Measurements from ENCODE around the gene CNTNAP2.
A peak's percentile ranks its signal among the peaks of the same experiment; 100 is the strongest.

The CNTNAP2 gene

GRCh38 chr7:146116521-146117222 lies at the start of gene CNTNAP2:
TSS of gene CNTNAP2 (plus strand) at chr7:146116801. CDS start at chr7:146116877, 76 bp downstream.
- H3K4me3 ChIP-seq (ENCODE audit: low read length): peak within 1 kb of the TSS; percentile 67
- 0 out of 2 replicates have a peak, but pooled peaks cover 3% of the 10 kb centered on the region for H3K4me1 ChIP-seq (ENCODE audit: insufficient read depth, low read length)
- no peak within 1 kb of the TSS for H3K27ac ChIP-seq (ENCODE audit: low read length)
- 0 out of 2 replicates have a peak within 1 kb of the TSS, but pooled peaks have one; percentile 20 for H3K9ac ChIP-seq (ENCODE audit: low read depth, low read length)
- peaks cover 42% of the 10 kb centered on the region for H3K27me3 ChIP-seq (ENCODE audit: insufficient read depth, low read length)
- no peaks in the 10 kb centered on the region for H3K36me3 ChIP-seq (ENCODE audit: insufficient read depth, low read depth, low read length)
- H3K9me3 ChIP-seq (ENCODE audit: insufficient read depth, low read depth, low read length): no peaks in the 10 kb centered on the region

- Histone ChIP-seq H3K9ac (ENCODE audit: low read depth, low read length) (no peak overlapping the region), H3K9me3 (ENCODE audit: insufficient read depth, low read depth, low read length) (no peaks in the 10 kb centered on the region), H3K4me3 (ENCODE audit: low read length) (no peak overlapping the region), H3K27ac (ENCODE audit: low read length) (no peak overlapping the region), H3K27me3 (ENCODE audit: insufficient read depth, low read length) (no peaks in the 10 kb centered on the region), H3K36me3 (ENCODE audit: insufficient read depth, low read depth, low read length) (no peaks in the 10 kb centered on the region), H3K4me1 (ENCODE audit: insufficient read depth, low read length) (no peaks in the 10 kb centered on the region)
Measured at GRCh38 chr7:146067880-146068279, 48.7 kb upstream of the CNTNAP2 start.

- H3K9me3 ChIP-seq (ENCODE audit: insufficient read depth, low read depth, low read length): no peaks in the 10 kb centered on the region
- no peak overlapping the region for H3K4me3 ChIP-seq (ENCODE audit: low read length)
- H3K4me1 ChIP-seq (ENCODE audit: insufficient read depth, low read length): no peaks in the 10 kb centered on the region
- no peak overlapping the region for H3K27ac ChIP-seq (ENCODE audit: low read length)
- no peaks in the 10 kb centered on the region for H3K36me3 ChIP-seq (ENCODE audit: insufficient read depth, low read depth, low read length)
- no peak overlapping the region for H3K9ac ChIP-seq (ENCODE audit: low read depth, low read length)
- no peaks in the 10 kb centered on the region for H3K27me3 ChIP-seq (ENCODE audit: insufficient read depth, low read length)
Measured at GRCh38 chr7:146074195-146074765, 42.3 kb upstream of the CNTNAP2 start.

- no peak overlapping the region for H3K27ac ChIP-seq (ENCODE audit: low read length)
- H3K4me1 ChIP-seq (ENCODE audit: insufficient read depth, low read length): no peaks in the 10 kb centered on the region
- H3K9ac ChIP-seq (ENCODE audit: low read depth, low read length): no peak overlapping the region
- H3K27me3 ChIP-seq (ENCODE audit: insufficient read depth, low read length): no peaks in the 10 kb centered on the region
- H3K4me3 ChIP-seq (ENCODE audit: low read length): no peak overlapping the region
- H3K36me3 ChIP-seq (ENCODE audit: insufficient read depth, low read depth, low read length): no peaks in the 10 kb centered on the region
- H3K9me3 ChIP-seq (ENCODE audit: insufficient read depth, low read depth, low read length): no peaks in the 10 kb centered on the region
Measured at GRCh38 chr7:146076344-146076743, 40.3 kb upstream of the CNTNAP2 start.

GRCh38 chr7:146084086-146084485 lies 32.5 kb upstream of the CNTNAP2 start:
- no peaks in the 10 kb centered on the region for H3K27me3 ChIP-seq (ENCODE audit: insufficient read depth, low read length)
- no peak overlapping the region for H3K9ac ChIP-seq (ENCODE audit: low read depth, low read length)
- no peak overlapping the region for H3K4me3 ChIP-seq (ENCODE audit: low read length)
- H3K27ac ChIP-seq (ENCODE audit: low read length): no peak overlapping the region
- no peaks in the 10 kb centered on the region for H3K9me3 ChIP-seq (ENCODE audit: insufficient read depth, low read depth, low read length)
- no peaks in the 10 kb centered on the region for H3K36me3 ChIP-seq (ENCODE audit: insufficient read depth, low read depth, low read length)
- no peaks in the 10 kb centered on the region for H3K4me1 ChIP-seq (ENCODE audit: insufficient read depth, low read length)

GRCh38 chr7:146090023-146090645 lies 26.5 kb upstream of the CNTNAP2 start:
- Histone ChIP-seq H3K9me3 (ENCODE audit: insufficient read depth, low read depth, low read length) (no peaks in the 10 kb centered on the region), H3K27me3 (ENCODE audit: insufficient read depth, low read length) (no peaks in the 10 kb centered on the region), H3K36me3 (ENCODE audit: insufficient read depth, low read depth, low read length) (no peaks in the 10 kb centered on the region), H3K27ac (ENCODE audit: low read length) (no peak overlapping the region), H3K4me1 (ENCODE audit: insufficient read depth, low read length) (no peaks in the 10 kb centered on the region), H3K4me3 (ENCODE audit: low read length) (no peak overlapping the region), H3K9ac (ENCODE audit: low read depth, low read length) (no peak overlapping the region)

GRCh38 chr7:146094356-146094755 lies 22.2 kb upstream of the CNTNAP2 start:
- Histone ChIP-seq H3K27ac (ENCODE audit: low read length) (no peak overlapping the region), H3K36me3 (ENCODE audit: insufficient read depth, low read depth, low read length) (no peaks in the 10 kb centered on the region), H3K4me1 (ENCODE audit: insufficient read depth, low read length) (no peaks in the 10 kb centered on the region), H3K4me3 (ENCODE audit: low read length) (no peak overlapping the region), H3K9ac (ENCODE audit: low read depth, low read length) (no peak overlapping the region), H3K27me3 (ENCODE audit: insufficient read depth, low read length) (no peaks in the 10 kb centered on the region), H3K9me3 (ENCODE audit: insufficient read depth, low read depth, low read length) (no peaks in the 10 kb centered on the region)

GRCh38 chr7:146096994-146097393 lies 19.6 kb upstream of the CNTNAP2 start:
- no peaks in the 10 kb centered on the region for H3K36me3 ChIP-seq (ENCODE audit: insufficient read depth, low read depth, low read length)
- no peak overlapping the region for H3K9ac ChIP-seq (ENCODE audit: low read depth, low read length)
- no peaks in the 10 kb centered on the region for H3K27me3 ChIP-seq (ENCODE audit: insufficient read depth, low read length)
- no peak overlapping the region for H3K4me3 ChIP-seq (ENCODE audit: low read length)
- no peaks in the 10 kb centered on the region for H3K4me1 ChIP-seq (ENCODE audit: insufficient read depth, low read length)
- H3K9me3 ChIP-seq (ENCODE audit: insufficient read depth, low read depth, low read length): no peaks in the 10 kb centered on the region
- H3K27ac ChIP-seq (ENCODE audit: low read length): no peak overlapping the region

GRCh38 chr7:146106319-146106718 lies 10.3 kb upstream of the CNTNAP2 start:
- no peak overlapping the region for H3K9ac ChIP-seq (ENCODE audit: low read depth, low read length)
- H3K27me3 ChIP-seq (ENCODE audit: insufficient read depth, low read length): no peaks in the 10 kb centered on the region
- H3K4me3 ChIP-seq (ENCODE audit: low read length): no peak overlapping the region
- H3K36me3 ChIP-seq (ENCODE audit: insufficient read depth, low read depth, low read length): no peaks in the 10 kb centered on the region
- no peaks in the 10 kb centered on the region for H3K9me3 ChIP-seq (ENCODE audit: insufficient read depth, low read depth, low read length)
- H3K4me1 ChIP-seq (ENCODE audit: insufficient read depth, low read length): no peaks in the 10 kb centered on the region
- no peak overlapping the region for H3K27ac ChIP-seq (ENCODE audit: low read length)

- Histone ChIP-seq H3K27ac (ENCODE audit: low read length) (no peak overlapping the region), H3K9ac (ENCODE audit: low read depth, low read length) (no peak overlapping the region), H3K36me3 (ENCODE audit: insufficient read depth, low read depth, low read length) (no peaks in the 10 kb centered on the region), H3K27me3 (ENCODE audit: insufficient read depth, low read length) (peaks cover 25% of the 10 kb centered on the region), H3K4me3 (ENCODE audit: low read length) (no peak overlapping the region), H3K4me1 (ENCODE audit: insufficient read depth, low read length) (0 out of 2 replicates have a peak, but pooled peaks cover 3% of the 10 kb centered on the region), H3K9me3 (ENCODE audit: insufficient read depth, low read depth, low read length) (no peaks in the 10 kb centered on the region)
Measured at GRCh38 chr7:146112755-146113154, 3.8 kb upstream of the CNTNAP2 start.

- no peaks in the 10 kb centered on the region for H3K9me3 ChIP-seq (ENCODE audit: insufficient read depth, low read depth, low read length)
- 0 out of 2 replicates have a peak, but pooled peaks cover 3% of the 10 kb centered on the region for H3K4me1 ChIP-seq (ENCODE audit: insufficient read depth, low read length)
- no peak overlapping the region for H3K9ac ChIP-seq (ENCODE audit: low read depth, low read length)
- no peaks in the 10 kb centered on the region for H3K36me3 ChIP-seq (ENCODE audit: insufficient read depth, low read depth, low read length)
- no peak overlapping the region for H3K27ac ChIP-seq (ENCODE audit: low read length)
- H3K4me3 ChIP-seq (ENCODE audit: low read length): peak overlapping the region; percentile 67
- peaks cover 42% of the 10 kb centered on the region for H3K27me3 ChIP-seq (ENCODE audit: insufficient read depth, low read length)
Measured at GRCh38 chr7:146115548-146115850, 1.1 kb upstream of the CNTNAP2 start.
